Mammary epithelial cell (primary cell): ENCODE data around the gene N4BP2.

Experiments
- EZH2 ChIP-seq: IDR thresholded peaks from 2 replicates; pipeline ENCODE4 v1.6.1; 2012; ENCODE audit warnings: low read length, inconsistent platforms, borderline replicate concordance
- TF ChIP-seq, protein P1 (sequence below), 2 donors: IDR thresholded peaks in 1 of 2; conservative IDR thresholded peaks in 1 of 2; 2 replicates each; pipeline ENCODE4 v1.5.1; 2011 to 2012; ENCODE audit warnings: inconsistent platforms in 2 of 2, low read length in 2 of 2, mild to moderate bottlenecking in 2 of 2, control low read depth in 1 of 2, low read depth in 1 of 2; ENCODE audit not compliant: insufficient read depth in 1 of 2; ENCODE audit errors: extremely low read depth in 1 of 2

DNA sequence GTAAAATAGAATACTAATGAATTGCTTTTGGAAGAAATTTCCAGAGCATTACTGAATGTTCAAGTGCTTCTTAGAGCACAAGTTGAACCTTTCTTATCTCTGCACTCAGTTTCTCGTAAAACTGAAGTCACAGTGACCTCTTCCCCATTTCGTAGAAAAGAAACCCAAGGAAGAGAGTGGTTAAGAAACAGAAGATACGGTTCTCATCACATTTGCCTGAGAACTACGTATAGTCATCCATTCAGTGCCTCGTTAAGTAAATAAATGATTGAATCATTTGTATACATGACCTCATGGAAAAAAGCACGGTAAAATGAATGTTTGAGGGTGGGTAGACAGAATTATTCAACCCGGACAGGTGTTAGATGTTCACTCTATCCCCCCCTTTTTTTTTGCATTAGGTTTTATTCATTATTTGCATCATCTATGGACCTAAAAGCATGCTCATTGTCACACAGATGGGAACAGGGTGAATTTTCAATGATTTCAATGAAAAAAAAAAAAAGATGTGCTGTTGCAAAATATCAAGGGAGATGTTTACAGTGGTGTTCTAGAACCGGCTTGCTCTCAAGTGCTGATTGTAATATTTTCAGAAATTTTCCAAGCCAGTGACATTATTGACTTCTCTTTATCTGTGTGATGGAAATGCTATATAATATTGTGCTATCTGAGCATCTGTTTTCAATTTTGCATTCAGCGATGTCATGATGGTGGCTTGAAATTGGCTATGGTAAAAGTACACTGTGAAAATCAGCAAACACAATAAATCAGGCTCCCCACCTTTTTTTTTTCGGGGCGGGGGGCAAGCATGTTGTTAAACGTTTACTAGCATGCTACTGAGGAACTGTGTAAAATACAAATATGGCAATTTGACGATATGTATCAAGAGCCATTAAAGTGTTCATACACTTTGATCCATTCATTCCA lies 144.5 kb downstream of the N4BP2 start:
- TF ChIP-seq, protein P1, sequence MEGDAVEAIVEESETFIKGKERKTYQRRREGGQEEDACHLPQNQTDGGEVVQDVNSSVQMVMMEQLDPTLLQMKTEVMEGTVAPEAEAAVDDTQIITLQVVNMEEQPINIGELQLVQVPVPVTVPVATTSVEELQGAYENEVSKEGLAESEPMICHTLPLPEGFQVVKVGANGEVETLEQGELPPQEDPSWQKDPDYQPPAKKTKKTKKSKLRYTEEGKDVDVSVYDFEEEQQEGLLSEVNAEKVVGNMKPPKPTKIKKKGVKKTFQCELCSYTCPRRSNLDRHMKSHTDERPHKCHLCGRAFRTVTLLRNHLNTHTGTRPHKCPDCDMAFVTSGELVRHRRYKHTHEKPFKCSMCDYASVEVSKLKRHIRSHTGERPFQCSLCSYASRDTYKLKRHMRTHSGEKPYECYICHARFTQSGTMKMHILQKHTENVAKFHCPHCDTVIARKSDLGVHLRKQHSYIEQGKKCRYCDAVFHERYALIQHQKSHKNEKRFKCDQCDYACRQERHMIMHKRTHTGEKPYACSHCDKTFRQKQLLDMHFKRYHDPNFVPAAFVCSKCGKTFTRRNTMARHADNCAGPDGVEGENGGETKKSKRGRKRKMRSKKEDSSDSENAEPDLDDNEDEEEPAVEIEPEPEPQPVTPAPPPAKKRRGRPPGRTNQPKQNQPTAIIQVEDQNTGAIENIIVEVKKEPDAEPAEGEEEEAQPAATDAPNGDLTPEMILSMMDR (conservative IDR thresholded peaks at IDR 0.05 in 1 of 2, IDR thresholded peaks at IDR 0.05 in 1 of 2; ENCODE audit: extremely low read depth in 1 of 2, insufficient read depth in 1 of 2, low read depth in 1 of 2, low read length in 2 of 2) = no peak
- no peak for TF ChIP-seq EZH2
